Activated CD8-positive, alpha-beta T cell treated with anti-CD3 and anti-CD28 coated beads for 36 hours (primary cell): ENCODE data around the gene PSRC1. TPM values are rescaled to one million over a fixed set of nuclear protein-coding genes. Genes with fewer than 3 reads are reported as not detected.

ENCODE experiments used
- ATAC-seq: fragments of 200-7000 bp; cut with Tn5 transposase; one replicate; pipeline ENCODE4 v1.10.0; 2021; ENCODE audit warnings: mild to moderate bottlenecking, moderate library complexity
- CTCF ChIA-PET: fragments of 350-600 bp; sonication (Branson Sonifier 250); formaldehyde crosslinking; loops from one replicate; lab custom pipeline; 2021; ENCODE audit warnings: antibody characterized with exemption; lab: Charles Lee
- POLR2A ChIA-PET: fragments of 350-600 bp; sonication (Branson Sonifier 250); formaldehyde crosslinking; loops from one replicate; lab custom pipeline; 2021; ENCODE audit warnings: antibody characterized with exemption; lab: Charles Lee
- DNase-seq: peaks from one replicate; pipeline ENCODE4 v3.0.0-alpha.2; 2020
- H3K27ac Mint-ChIP-seq: one replicate; pipeline ENCODE4 v1.8.0; 2021; ENCODE audit warnings: mild to moderate bottlenecking, mixed read lengths
- H3K27me3 Mint-ChIP-seq: one replicate; pipeline ENCODE4 v1.8.0; 2021; ENCODE audit warnings: mixed read lengths
- H3K36me3 Mint-ChIP-seq: one replicate; pipeline ENCODE4 v1.8.0; 2021; ENCODE audit warnings: low read depth, mixed read lengths
- H3K4me1 Mint-ChIP-seq: one replicate; pipeline ENCODE4 v1.8.0; 2021; ENCODE audit warnings: low read depth, mixed read lengths
- H3K4me3 Mint-ChIP-seq: one replicate; pipeline ENCODE4 v1.8.0; 2021; ENCODE audit warnings: mild to moderate bottlenecking, moderate library complexity, mixed read lengths
- H3K9me3 Mint-ChIP-seq: one replicate; pipeline ENCODE4 v1.8.0; 2021; ENCODE audit warnings: mixed read lengths
- CTCF ChIP-seq: fragments of 200-600 bp; IDR thresholded peaks from one replicate; pipeline ENCODE4 v1.8.0; 2022; ENCODE audit warnings: antibody characterized with exemption, mild to moderate bottlenecking
- intact Hi-C: fragments of 100-400 bp; cut with micrococcal nuclease; formaldehyde crosslinking; loops from one replicate; pipeline ENCODE4 v1.10.0; 2022
- total RNA-seq, 2 experiments: library from RNA; stranded (reverse); gene quantifications; one replicate each; pipeline ENCODE4 v1.2.3, GENCODE V29; 2021

Gene PSRC1
- total RNA-seq, 2 experiments from 2014 or later: 12.9 to 14.0 TPM

GRCh38 chr1:109250454-109251276, 32.3 kb downstream of the PSRC1 start:
- Mint-ChIP-seq H3K36me3 (no peaks in the 10 kb centered on the region), H3K4me3 (peak overlapping the region; percentile 58), H3K4me1 (peaks cover 9% of the 10 kb centered on the region), H3K27ac (no peak overlapping the region), H3K27me3 (no peaks in the 10 kb centered on the region), H3K9me3 (no peaks in the 10 kb centered on the region)
- CTCF ChIA-PET: interaction anchor here (0.7 to 1.8 kb wide), 7 partner anchors 12 to 282 kb away, joined by 3 to 6 read pairs (median 4); no protein-coding TSS in a partner anchor
- POLR2A ChIA-PET: interaction anchor here (0.7 kb wide), 1 partner anchor 145 kb away, joined by 3 read pairs; no protein-coding TSS in a partner anchor
- no peak for ATAC-seq
- intact Hi-C loops: no loop called here
- no peak for TF ChIP-seq CTCF
- no peak for DNase-seq

GRCh38 chr1:109249654-109250401, 33.1 kb downstream of the PSRC1 start:
- intact Hi-C loops: no loop called here
- POLR2A ChIA-PET: interaction anchor here (0.7 kb wide), 1 partner anchor 146 kb away, joined by 3 read pairs; no protein-coding TSS in a partner anchor
- ATAC-seq (peak; percentile 42), DNase-seq (no peak)
- no peaks in the 10 kb centered on the region for H3K9me3 Mint-ChIP-seq
- peaks cover 9% of the 10 kb centered on the region for H3K4me1 Mint-ChIP-seq
- no peak for TF ChIP-seq CTCF
- CTCF ChIA-PET: interaction anchor here (0.7 to 1.8 kb wide), 6 partner anchors 12 to 283 kb away, joined by 3 to 6 read pairs (median 4); no protein-coding TSS in a partner anchor
- H3K27me3 Mint-ChIP-seq: no peaks in the 10 kb centered on the region
- H3K4me3 Mint-ChIP-seq: peak overlapping the region; percentile 58
- H3K27ac Mint-ChIP-seq: no peak overlapping the region
- H3K36me3 Mint-ChIP-seq: no peaks in the 10 kb centered on the region

- intact Hi-C loops: no loop called here
- H3K4me1 Mint-ChIP-seq: peaks cover 9% of the 10 kb centered on the region
- peak; percentile 64 for DNase-seq
- POLR2A ChIA-PET: interaction anchor here (1.0 kb wide), 1 partner anchor 17 kb away, joined by 3 read pairs; no protein-coding TSS in a partner anchor
- peak within 1 kb of the TSS; percentile 58 for H3K4me3 Mint-ChIP-seq
- ATAC-seq: peak; percentile 89
- H3K9me3 Mint-ChIP-seq: no peaks in the 10 kb centered on the region
- no peaks in the 10 kb centered on the region for H3K36me3 Mint-ChIP-seq
- TF ChIP-seq CTCF: no peak
- H3K27ac Mint-ChIP-seq: no peak within 1 kb of the TSS
- H3K27me3 Mint-ChIP-seq: no peaks in the 10 kb centered on the region
- CTCF ChIA-PET: interaction anchor here (0.7 to 1.8 kb wide), 4 partner anchors 12 to 283 kb away, joined by 4 to 6 read pairs (median 4); no protein-coding TSS in a partner anchor
These were observed 33.9 kb downstream of the PSRC1 start, which contains the start of gene CELSR2 for GRCh38 chr1:109248797-109249629. TSS of gene CELSR2 (plus strand) at chr1:109249539. CDS start at chr1:109250080, 541 bp downstream.

- DNase-seq (no peak), ATAC-seq (no peak)
- Mint-ChIP-seq H3K27me3 (no peaks in the 10 kb centered on the region), H3K4me3 (no peak overlapping the region), H3K36me3 (no peaks in the 10 kb centered on the region), H3K4me1 (peaks cover 9% of the 10 kb centered on the region), H3K27ac (no peak overlapping the region), H3K9me3 (no peaks in the 10 kb centered on the region)
- ChIA-PET CTCF (interaction anchor here (0.7 to 1.0 kb wide), 2 partner anchors 151 to 172 kb away, joined by 4 read pairs; no protein-coding TSS in a partner anchor), POLR2A (interaction anchor here (1.0 to 1.9 kb wide), 2 partner anchors 17 to 34 kb away, joined by 3 to 6 read pairs; partner anchors contain the start of gene SARS1)
- no peak for TF ChIP-seq CTCF
- intact Hi-C loops: no loop called here
These were observed 34.5 kb downstream of the PSRC1 start for GRCh38 chr1:109248444-109248796.
